HG02623 (cell line): Measurements from ENCODE around the gene C4A.
"Not testable (repeated sequence)": the region's sequence is repeated elsewhere in the genome, so short reads cannot be mapped to it uniquely, and the experiment has no call there.

Experiments
- ATAC-seq: cut with Tn5 transposase; IDR thresholded peaks from one replicate; pipeline ENCODE4 v1.9.1; 2021; ENCODE audit warnings: moderate library complexity; ENCODE audit not compliant: unreplicated experiment

Gene C4A

DNA sequence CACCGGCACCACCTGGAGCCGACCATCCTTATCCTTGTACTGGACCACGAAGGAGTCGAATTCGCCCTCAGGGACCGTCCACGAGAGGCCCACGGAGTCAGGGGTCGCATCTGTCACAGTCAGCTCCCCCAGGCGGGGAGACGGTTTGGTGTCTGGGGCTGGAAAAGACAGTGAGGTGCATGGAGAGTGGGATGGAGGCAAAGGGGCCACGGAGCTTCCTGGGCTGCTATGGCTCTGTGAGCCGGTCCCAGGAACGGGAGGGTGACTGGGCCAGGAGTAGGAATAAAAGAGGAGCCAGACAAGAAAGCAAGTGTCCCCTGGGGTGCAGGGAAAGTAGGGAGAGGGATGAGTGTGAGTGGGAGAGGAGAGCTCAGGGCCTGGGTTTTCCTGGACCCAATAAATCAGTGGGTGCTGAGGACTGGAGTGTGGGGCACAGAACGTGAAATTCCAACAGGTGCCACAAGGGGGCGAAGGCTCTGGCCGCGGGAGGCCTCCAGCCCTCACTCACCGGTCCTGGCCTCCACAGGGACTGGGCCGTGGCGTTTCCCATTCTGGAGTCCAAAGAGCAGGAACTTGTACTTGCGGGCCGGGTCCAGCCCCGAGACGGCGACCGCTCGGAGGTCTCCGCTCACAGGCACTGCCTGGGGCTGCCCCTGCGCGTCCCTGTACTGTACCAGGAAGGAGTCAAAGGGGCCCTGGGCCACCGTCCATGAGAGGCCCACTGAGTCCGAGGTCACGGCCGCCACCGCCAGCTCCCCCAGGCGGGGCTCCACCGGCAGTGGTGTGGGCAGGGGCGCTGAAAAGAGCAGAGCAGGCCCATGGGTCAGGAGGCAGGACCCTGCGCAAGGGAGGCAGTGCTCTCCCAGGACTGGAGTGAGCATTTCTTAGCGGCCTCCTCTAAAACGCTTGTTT lies 66.3 kb downstream of the C4A start:
- no peak for ATAC-seq

DNA sequence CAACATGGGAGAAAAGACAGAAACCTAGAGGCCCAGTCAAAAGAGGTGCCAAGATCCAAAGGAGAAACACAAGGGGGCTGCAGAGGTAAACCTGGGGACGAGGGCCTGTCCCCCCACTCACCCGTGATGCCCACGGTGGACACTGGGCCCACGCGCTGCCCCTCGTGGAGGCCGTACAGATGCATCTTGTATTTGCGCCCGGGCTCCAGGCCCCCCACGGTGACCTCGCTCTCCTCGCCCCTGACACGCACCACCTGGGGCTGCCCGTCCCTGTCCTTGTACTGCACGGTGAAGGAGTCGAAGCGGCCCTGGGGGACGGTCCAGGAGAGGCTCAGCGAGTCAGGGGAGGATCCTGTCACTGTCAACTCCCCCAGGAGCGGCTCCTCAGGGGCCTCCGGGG lies 67.3 kb downstream of the C4A start:
- not testable (repeated sequence) for ATAC-seq

DNA sequence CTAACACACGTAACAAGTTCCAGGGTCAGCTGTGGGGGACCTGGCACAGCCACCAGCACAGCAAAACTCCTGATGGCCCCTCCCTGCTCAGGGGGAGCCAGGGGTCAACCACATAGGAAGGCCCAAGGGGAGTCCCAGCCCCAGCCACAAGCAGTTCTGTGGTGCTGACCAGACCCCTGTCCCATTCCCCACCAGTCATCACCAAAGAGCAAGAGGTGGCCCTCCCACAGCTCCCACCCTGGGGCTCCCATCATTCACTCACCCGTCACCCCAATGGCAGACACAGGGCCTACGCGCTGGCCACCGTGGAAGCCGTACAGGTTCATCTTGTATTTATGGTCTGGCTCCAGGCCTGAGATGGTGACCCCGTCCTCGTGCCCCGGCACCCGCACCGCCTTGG lies 67.9 kb downstream of the C4A start:
- not testable (repeated sequence) for ATAC-seq

DNA sequence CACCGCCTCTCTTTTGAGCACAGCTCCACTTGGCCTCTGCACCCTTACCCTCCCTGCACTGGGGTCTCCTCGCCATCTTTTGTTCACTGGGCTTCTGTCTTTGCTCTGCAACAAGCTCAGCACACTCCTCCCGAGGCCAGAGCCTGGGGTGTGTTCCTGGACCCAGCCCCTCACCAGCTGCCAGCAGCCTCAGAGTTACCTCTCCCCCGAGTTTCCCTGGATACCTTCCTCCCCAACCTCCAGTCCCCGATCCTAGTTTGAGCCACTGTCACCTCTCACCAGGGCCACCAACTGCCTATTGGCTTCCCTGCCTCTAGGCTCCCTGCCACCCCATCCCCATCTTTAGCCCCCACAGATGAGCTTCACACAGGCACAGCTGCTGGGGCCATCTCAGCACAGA lies 68.7 kb downstream of the C4A start:
- no peak for ATAC-seq
